HG03196 (cell line): ENCODE data around the gene KIAA1755.

Experiments used
- ATAC-seq: cut with Tn5 transposase; IDR thresholded peaks from one replicate; pipeline ENCODE4 v1.9.1; 2021; ENCODE audit not compliant: unreplicated experiment

Gene KIAA1755

DNA sequence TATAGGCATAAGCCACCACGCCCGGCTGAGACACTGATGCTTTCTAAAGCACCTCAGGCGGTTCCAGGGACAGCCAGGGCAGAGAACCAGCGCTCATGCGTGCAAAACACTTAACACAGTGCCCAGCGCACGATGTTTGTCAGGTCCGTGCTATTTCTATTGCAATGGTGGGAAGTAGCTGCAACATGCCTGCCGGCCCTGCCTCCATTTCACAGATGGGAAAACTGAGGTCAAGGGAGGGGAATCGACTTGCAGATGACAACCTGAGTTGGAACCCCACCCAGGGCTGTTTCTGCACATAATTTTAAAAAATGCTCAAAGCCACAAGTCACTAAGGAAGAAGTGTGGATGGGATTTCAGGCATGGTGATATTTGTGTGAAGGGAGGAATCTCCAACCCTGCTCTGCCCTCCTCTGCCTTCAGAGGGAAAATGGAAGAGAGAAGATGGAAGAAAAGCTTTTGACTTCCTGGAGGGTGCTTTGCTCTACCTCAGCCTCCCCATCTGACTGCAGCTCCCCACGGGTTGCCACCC lies 39.9 kb downstream of the KIAA1755 start:
- ATAC-seq: no peak

DNA sequence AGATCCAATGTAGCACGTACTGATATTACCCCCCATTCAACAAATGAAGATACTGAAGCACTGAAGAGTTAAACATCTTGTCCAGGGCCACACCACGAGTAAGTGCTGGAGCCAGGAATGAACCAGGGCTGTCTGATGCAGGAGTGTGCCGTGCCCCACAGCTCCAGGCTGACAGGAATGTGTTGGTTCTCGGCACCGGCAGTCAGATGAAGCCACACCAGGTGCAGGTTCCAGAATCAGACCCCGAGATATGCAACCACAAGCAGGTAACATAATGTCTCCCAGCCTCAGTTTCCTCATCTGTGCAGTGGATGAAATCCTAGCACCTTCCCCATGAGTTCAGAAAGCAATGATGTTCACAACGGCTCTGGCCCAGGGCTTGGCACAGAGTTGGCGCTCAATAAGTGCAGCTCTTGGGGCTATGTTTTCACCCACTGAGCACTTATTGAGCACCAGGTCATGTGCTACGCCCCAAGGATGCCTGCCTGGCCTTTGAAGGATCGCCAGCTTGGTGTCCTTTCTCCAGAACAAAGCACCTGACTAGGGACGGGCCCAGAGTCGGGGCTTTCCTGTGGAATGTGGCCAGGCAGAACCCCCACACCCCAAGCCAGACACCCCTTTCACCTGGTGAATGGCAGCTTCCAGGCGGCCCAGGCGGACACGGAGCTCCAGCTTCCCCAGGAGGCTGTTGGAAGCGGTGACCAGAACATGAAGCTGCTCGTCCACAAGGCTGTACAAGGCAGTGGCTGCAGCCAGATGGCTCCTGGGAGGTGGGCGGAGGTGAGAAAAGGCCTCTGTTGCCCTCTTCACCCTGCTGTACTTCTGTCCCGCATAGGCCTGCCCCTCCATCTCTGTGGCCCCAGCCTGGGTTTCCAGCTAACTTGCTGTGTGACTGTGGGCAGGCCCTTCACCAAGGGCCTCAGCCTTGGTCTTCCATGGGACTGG lies 41.3 kb downstream of the KIAA1755 start:
- no peak for ATAC-seq

DNA sequence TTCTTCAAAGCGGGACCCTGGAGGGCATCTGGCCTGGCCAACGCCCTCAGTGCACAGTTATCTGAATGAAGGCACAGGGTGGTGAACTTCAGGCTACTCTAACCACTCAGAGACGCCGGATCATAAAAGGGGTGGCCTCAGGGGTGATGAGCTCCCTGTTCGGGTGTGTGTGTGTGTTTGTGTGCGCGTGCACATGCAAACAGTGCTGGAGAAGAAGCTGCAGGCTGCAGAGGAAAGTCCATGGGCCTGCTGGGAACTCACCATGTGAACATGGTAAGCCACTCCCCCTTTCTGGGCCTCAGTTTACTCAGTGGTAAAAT lies 42.0 kb downstream of the KIAA1755 start:
- ATAC-seq: no peak

DNA sequence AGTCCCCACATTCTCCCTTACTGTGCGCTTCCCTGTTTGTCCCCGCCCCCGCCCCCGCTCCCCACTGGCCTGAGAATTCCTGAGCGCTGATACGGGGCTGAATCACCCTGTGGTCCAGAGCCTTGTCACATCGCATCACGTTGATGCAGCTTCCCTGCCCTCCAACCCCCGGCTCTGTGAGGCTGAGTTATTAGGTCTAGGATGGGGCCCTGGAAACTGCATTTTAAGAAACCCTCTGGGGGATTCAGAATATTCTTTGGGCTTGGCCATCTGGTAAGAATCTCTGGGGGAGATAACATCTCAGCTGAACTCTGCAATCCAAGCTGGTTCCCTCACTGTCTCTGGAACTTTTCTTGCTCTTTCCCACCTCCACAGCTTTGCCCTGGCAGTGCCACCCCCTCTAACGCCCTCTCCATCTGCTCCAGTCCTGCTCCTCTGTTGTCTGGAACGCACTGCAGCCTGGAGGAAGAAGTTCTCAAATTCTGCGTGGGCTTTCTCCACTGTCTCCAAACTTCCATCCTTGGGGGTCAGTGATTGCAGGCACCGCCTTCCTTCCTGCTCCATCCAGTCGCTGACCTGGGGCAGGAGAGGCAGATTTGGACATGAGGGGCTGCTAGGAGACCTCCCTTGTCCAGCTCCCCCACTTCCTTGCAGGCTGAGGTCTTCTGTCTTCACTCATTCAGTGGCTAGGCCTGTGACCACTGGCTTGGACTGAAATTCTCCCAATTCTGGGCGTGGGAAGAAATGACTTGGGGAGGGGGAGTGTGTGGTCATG lies 42.6 kb downstream of the KIAA1755 start:
- no peak for ATAC-seq

DNA sequence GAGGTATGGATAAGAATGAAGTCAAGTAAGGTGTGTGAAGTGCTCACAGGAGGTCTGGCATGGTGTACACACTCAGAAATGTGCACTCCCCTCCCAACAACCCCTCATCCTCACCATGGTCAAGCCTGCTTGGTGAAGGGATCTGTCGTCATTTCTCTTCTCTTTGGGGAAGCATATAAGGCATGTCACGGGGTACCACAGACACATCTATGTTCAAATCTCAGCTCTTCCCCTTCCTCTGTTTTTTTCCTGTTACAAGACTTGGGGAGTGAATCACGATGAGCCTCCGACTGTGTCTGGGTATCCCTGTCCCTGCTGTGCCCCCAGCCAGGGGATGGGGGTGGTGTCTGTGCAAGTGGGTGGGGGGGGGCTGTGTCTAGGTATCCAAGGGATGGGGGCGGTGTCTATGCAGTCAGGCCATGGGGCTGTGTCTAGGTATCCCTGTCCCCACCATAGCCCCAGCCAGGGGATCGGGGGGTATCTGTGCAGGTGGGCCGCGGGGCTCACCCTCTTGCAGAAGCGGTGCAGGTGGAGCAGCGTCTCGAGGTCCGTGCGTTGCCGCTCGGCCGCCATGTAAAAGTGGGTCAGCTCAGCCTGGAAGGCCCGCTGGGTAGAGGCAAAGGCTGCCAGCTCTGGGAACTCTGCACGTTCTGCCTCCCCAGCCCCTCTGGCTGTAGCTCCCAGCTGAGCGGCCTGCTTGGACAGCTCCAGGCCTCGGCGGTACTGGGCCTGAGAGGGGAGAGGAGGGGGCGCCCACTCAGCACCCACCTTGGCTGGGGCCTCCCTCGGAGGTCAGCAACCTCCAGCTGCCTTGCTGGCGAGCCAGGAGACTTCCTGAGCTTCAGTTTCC lies 43.6 kb downstream of the KIAA1755 start:
- no peak for ATAC-seq

DNA sequence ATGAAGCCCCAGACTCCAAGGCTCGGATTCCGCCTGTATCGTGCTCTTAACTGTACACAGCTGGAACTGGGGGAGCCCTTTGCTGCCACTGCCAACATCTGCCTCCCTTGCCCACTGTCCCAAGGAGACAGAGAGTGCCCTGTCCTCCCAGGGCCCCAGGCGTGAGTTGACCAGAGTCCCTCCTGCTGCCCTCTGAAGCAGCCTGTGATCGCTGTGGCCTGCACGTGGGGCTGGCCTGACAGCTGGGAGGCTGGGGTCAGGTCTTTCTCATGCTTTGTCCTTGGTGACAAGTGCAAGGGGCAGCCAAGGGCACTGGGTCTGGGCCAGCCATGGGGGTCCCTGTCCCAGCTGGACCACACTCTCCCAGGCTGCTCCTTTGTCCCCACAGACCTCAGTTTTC lies 44.3 kb downstream of the KIAA1755 start:
- no peak for ATAC-seq

DNA sequence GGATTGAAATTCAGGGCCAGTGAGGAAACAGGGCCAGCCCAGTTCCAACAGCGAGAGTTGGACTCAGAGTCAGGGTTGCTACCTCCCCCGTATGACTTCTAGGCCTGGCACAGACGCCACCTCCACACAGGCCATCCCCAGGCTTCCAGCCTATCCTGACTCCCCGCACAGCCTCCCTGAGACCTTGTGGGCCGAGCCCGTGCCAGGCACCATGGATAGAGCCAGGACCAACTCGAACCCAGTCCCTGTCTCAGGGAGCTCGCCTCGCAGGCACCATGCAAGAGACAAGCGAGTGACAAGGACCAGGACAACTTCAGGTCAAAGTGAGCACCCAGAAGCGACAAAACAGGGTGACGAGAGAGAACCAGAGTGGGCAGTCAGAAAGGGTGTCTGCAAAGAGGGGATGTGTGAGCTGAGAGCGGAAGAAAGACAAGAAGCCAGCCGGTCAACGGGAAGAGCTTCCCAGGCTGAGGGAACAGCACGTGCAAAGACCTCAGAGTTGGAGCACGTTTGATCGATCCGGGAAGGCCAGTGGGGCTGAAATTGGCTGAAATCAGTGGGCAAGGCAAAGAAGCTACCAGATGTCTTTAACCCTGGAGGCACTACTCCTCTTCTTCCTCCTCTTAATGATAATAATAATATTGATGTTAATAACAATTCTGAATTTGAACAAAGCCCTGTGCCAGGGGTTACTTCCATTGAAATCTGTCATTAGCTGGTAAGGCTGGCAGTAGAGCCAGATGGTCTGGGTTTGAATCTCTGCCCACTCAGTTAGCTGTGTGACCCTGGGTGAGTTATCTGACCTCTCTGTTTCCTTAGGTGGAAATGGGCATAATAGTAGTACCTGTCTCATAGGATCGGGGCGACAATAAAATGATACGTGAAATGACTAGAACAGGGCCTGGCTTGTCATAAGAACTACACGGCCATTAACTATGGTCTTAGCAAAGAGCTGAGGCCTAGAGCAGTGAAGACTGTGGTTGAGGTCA lies 45.0 kb downstream of the KIAA1755 start:
- ATAC-seq: no peak

GRCh38 chr20:38214256-38215193 lies 46.0 kb downstream of the KIAA1755 start:
- ATAC-seq: no peak

- ATAC-seq: no peak
Observed at GRCh38 chr20:38213607-38213940, 47.0 kb downstream of the KIAA1755 start.

GRCh38 chr20:38212806-38213606 lies 47.5 kb downstream of the KIAA1755 start:
- no peak for ATAC-seq

GRCh38 chr20:38211200-38212097 lies 49.1 kb downstream of the KIAA1755 start:
- ATAC-seq: no peak

DNA sequence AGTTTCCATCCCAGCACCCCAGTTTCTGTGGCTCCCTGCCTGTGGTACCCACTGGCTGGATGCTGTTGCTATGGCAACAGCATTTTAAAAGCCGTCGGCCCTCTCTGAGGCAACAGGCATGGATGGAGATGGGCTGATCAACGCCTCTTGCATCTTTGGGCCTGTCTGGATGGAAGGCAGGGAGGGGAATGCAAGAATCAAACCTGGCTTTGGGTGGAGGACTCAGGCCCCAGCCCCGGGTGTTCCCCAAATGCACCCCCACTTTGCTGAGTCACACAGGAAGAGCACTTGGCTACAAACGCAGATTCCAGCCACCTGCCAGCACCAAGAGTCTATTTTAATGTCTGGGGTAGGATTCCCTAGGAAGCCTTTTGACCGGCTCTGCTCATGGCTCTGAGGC lies 49.8 kb downstream of the KIAA1755 start:
- ATAC-seq: no peak

GRCh38 chr20:38209736-38210405 lies 50.7 kb downstream of the KIAA1755 start:
- ATAC-seq: no peak

DNA sequence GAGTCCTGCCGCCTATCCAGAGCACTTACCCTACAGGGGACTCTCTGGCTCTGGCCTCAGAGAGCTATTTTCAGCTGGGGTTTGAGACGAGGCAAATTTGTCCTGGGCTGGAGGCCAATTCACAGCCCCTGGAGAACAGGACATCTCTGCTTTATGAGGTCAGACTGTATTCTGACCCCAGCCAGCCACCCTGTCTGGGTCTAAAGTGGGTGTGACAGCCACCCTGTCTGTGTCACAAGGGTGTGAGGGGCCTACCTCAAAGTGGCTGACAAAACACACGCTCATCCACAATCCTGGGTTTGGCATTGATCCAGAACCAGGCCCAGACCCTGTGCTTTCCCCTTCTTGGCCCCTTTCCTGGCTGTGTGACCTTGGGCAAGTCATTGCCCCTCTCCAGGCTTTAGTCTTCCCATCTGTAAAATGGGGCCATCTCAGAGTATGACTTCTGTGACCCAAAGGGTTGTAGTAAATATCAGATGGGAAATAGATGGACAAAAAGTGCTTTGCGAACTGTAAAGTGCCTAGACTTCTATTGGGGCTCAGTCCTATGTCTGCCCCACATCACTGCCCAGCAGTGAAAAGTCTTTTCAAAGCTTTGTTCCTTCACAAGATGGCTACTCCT lies 51.4 kb downstream of the KIAA1755 start:
- ATAC-seq: no peak

DNA sequence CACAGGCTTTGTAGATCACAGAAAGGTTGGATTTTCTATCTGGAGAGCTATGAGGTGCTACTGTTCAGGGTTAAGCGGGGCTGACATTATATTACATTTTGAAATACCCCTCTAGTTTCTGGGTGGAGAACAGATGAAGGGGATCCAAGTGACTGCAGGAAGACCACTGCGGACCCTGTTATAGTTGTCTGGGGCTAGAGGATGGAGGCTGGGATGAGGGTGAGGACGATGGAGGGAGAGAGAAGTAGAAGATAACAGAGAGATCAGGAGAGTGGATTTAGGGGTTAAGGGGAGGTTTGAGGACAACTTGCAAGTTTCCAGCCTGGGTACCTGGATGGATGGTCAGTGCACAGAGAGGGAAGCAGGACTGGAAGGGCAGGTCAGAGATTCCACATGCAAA lies 52.0 kb downstream of the KIAA1755 start:
- ATAC-seq: no peak

DNA sequence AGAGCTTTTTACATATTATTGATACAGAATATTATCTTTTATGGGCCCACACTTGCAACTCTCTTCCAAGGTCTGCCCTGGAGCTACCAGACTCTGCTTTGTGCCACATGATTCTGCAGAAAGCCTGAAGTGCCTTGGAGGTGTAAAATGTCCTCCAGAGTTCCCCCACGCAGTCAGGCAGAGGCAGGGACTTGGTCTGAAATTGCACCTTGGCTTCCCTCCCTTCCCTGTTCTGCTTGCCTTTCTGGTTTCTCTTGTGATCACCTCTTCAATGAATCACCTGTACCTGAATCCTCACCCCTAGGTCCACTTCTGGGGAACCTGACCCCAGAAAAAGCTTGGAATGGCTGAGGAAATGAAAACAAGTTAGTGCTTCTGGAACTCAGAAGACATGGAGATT lies 52.4 kb downstream of the KIAA1755 start:
- ATAC-seq: no peak
